ENCODE data around the gene MYL6.

DNA sequence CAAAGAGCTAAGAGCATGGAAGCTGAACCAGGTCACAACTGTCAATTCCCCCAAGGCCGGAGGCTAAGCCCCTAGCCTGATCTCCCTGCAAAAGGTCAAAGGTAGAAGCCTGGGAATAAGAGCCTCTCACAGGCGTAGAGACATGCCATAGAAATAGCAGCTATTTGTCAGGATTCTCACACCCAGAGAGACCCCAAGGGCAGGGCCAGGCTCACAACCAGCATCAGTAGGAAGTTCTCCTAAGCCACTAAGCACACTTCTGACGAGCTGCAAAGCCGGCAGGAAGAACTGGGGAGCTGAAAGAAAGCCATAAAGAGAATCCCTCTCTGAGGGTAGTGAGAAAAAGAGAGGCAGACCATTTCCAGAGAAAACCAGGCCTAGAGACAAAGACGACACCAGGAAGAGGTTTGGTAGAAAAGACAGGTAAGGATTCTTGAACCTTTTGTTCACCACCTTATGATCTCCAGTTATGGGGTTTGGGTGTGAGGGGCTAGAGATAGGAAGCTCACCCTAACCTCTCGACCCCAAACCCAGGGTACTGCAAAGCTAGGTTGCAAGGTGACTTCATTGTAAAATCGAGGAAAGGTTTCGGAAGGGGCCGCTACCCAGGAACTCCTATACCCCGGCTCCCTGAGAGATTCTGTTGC, 30.1 kb downstream of the MYL6 start:
- TF ChIP-seq, protein P1, sequence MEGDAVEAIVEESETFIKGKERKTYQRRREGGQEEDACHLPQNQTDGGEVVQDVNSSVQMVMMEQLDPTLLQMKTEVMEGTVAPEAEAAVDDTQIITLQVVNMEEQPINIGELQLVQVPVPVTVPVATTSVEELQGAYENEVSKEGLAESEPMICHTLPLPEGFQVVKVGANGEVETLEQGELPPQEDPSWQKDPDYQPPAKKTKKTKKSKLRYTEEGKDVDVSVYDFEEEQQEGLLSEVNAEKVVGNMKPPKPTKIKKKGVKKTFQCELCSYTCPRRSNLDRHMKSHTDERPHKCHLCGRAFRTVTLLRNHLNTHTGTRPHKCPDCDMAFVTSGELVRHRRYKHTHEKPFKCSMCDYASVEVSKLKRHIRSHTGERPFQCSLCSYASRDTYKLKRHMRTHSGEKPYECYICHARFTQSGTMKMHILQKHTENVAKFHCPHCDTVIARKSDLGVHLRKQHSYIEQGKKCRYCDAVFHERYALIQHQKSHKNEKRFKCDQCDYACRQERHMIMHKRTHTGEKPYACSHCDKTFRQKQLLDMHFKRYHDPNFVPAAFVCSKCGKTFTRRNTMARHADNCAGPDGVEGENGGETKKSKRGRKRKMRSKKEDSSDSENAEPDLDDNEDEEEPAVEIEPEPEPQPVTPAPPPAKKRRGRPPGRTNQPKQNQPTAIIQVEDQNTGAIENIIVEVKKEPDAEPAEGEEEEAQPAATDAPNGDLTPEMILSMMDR (IDR thresholded peaks at IDR 0.05 in 8 of 11, conservative IDR thresholded peaks at IDR 0.05 in 3 of 11) = no peak
- TF ChIP-seq POLR2AphosphoS5 (IDR thresholded peaks at IDR 0.05) = no peak
